Vagina (tissue), 2 donors: ENCODE data around the gene KMT2B.

ENCODE experiments used
- CTCF ChIP-seq, 3 experiments: fragments of 450-650 bp in 2 of 3; fragments of 200-600 bp in 1 of 3; sonication (generic) in 1 of 3; IDR thresholded peaks; one replicate each; pipeline ENCODE4 v1.5.1; 2017 to 2019; ENCODE audit warnings: antibody characterized with exemption in 3 of 3, mild to moderate bottlenecking in 2 of 3, moderate library complexity in 2 of 3
- POLR2AphosphoS5 ChIP-seq, 2 donors: sonication (generic); formaldehyde crosslinking; IDR thresholded peaks; one replicate each; pipeline ENCODE4 v1.9.0; 2017; ENCODE audit warnings: antibody characterized with exemption in 2 of 2, mild to moderate bottlenecking in 2 of 2, low read depth in 1 of 2; ENCODE audit not compliant: insufficient read depth in 1 of 2

- TF ChIP-seq CTCF (IDR thresholded peaks at IDR 0.05) (no peak), POLR2AphosphoS5 (IDR thresholded peaks at IDR 0.05; ENCODE audit: insufficient read depth in 1 of 2, low read depth in 1 of 2) (no peak)
These were observed 19.4 kb downstream of the KMT2B start for GRCh38 chr19:35736913-35737886.
